Calu3 (cell line): ENCODE data around the gene NASP. TPM values are rescaled to one million over a fixed set of nuclear protein-coding genes. Genes with fewer than 3 reads are reported as not detected.
A peak's percentile ranks its signal among the peaks of the same experiment; 100 is the strongest.

ENCODE experiments used
- BruUV-seq: library from RNA; stranded (reverse); fragments of 400-500 nt; replicated peaks from 2 replicates; lab custom pipeline; 2021; lab: Mats Ljungman, UMichigan
- CTCF ChIA-PET: fragments of 300-600 bp; sonication (Branson Sonifier 250); formaldehyde crosslinking; loops from one replicate; lab custom pipeline; 2022; ENCODE audit warnings: antibody characterized with exemption; lab: Charles Lee
- DNase-seq: peaks from one replicate; pipeline ENCODE4 v3.0.0; 2022
- H3K27ac Mint-ChIP-seq: one replicate; pipeline ENCODE4 v1.8.0; 2022; ENCODE audit warnings: mixed read lengths; ENCODE audit not compliant: unreplicated experiment
- H3K27me3 Mint-ChIP-seq: one replicate; pipeline ENCODE4 v1.8.0; 2022; ENCODE audit warnings: mixed read lengths; ENCODE audit not compliant: unreplicated experiment
- H3K36me3 Mint-ChIP-seq: one replicate; pipeline ENCODE4 v1.8.0; 2022; ENCODE audit warnings: mild to moderate bottlenecking, moderate library complexity, mixed read lengths; ENCODE audit not compliant: insufficient read depth, unreplicated experiment
- H3K4me1 Mint-ChIP-seq: one replicate; pipeline ENCODE4 v1.8.0; 2022; ENCODE audit warnings: mild to moderate bottlenecking, low read depth, mixed read lengths; ENCODE audit not compliant: unreplicated experiment
- H3K4me3 Mint-ChIP-seq: one replicate; pipeline ENCODE4 v1.8.0; 2022; ENCODE audit warnings: mild to moderate bottlenecking, low read depth, moderate library complexity, mixed read lengths; ENCODE audit not compliant: unreplicated experiment
- H3K9me3 Mint-ChIP-seq: one replicate; pipeline ENCODE4 v1.8.0; 2022; ENCODE audit warnings: low read depth, mixed read lengths; ENCODE audit not compliant: unreplicated experiment
- CTCF ChIP-seq: fragments of 200-600 bp; IDR thresholded peaks from one replicate; pipeline ENCODE4 v1.8.0; 2022; ENCODE audit warnings: antibody characterized with exemption; ENCODE audit not compliant: unreplicated experiment
- intact Hi-C: fragments of 100-400 bp; cut with micrococcal nuclease; formaldehyde crosslinking; loops from one replicate; pipeline ENCODE4 v1.10.0; 2022; ENCODE audit not compliant: unreplicated experiment
- total RNA-seq: library from RNA; stranded (reverse); gene quantifications from 2 replicates; pipeline ENCODE4 v1.2.3, GENCODE V29; 2022

Gene NASP
- total RNA-seq, 1 experiment from 2014 or later = 185 TPM

GRCh38 chr1:45551684-45552083 is 32.2 kb upstream of the NASP start:
- H3K27me3 Mint-ChIP-seq = no peaks in the 10 kb centered on the region
- peak overlapping the region; percentile 77 for H3K4me3 Mint-ChIP-seq
- BruUV-seq = no TSS peak
- no peak for TF ChIP-seq CTCF
- H3K9me3 Mint-ChIP-seq = no peaks in the 10 kb centered on the region
- H3K36me3 Mint-ChIP-seq = peaks cover 42% of the 10 kb centered on the region
- peaks cover 15% of the 10 kb centered on the region for H3K4me1 Mint-ChIP-seq
- CTCF ChIA-PET = interaction anchor here (0.6 to 2.2 kb wide), 5 partner anchors 17 to 845 kb away, joined by 3 to 10 read pairs (median 4); partner anchors contain the start of gene PRDX1
- no peak for DNase-seq
- intact Hi-C loops = loop anchor here (2.0 kb wide), 1 partner anchor 29 kb away; no protein-coding TSS in a partner anchor
- peak overlapping the region; percentile 87 for H3K27ac Mint-ChIP-seq

GRCh38 chr1:45552331-45552730 is 31.5 kb upstream of the NASP start:
- no peaks in the 10 kb centered on the region for H3K9me3 Mint-ChIP-seq
- peak overlapping the region; percentile 21 for H3K27ac Mint-ChIP-seq
- no peak for TF ChIP-seq CTCF
- no peak for DNase-seq
- no peaks in the 10 kb centered on the region for H3K27me3 Mint-ChIP-seq
- peak overlapping the region; percentile 77 for H3K4me3 Mint-ChIP-seq
- peaks cover 15% of the 10 kb centered on the region for H3K4me1 Mint-ChIP-seq
- intact Hi-C loops = no loop called here
- CTCF ChIA-PET = interaction anchor here (0.6 to 0.7 kb wide), 3 partner anchors 17 to 667 kb away, joined by 3 to 4 read pairs (median 3); no protein-coding TSS in a partner anchor
- H3K36me3 Mint-ChIP-seq = peaks cover 43% of the 10 kb centered on the region
- no TSS peak for BruUV-seq

- Mint-ChIP-seq H3K9me3 (no peaks in the 10 kb centered on the region), H3K4me1 (peaks cover 15% of the 10 kb centered on the region), H3K4me3 (no peak overlapping the region), H3K27ac (no peak overlapping the region), H3K36me3 (peaks cover 47% of the 10 kb centered on the region), H3K27me3 (no peaks in the 10 kb centered on the region)
- intact Hi-C loops = no loop called here
- no peak for TF ChIP-seq CTCF
- CTCF ChIA-PET = no interaction called here
- BruUV-seq = no TSS peak
- no peak for DNase-seq
These were observed 29.6 kb upstream of the NASP start for GRCh38 chr1:45554198-45554597.

GRCh38 chr1:45557422-45557944 is 26.4 kb upstream of the NASP start:
- H3K36me3 Mint-ChIP-seq = peaks cover 40% of the 10 kb centered on the region
- H3K4me1 Mint-ChIP-seq = peaks cover 4% of the 10 kb centered on the region
- CTCF ChIA-PET = no interaction called here
- H3K27me3 Mint-ChIP-seq = no peaks in the 10 kb centered on the region
- TF ChIP-seq CTCF = no peak
- H3K27ac Mint-ChIP-seq = no peak overlapping the region
- no peaks in the 10 kb centered on the region for H3K9me3 Mint-ChIP-seq
- intact Hi-C loops = no loop called here
- DNase-seq = no peak
- BruUV-seq = no TSS peak
- no peak overlapping the region for H3K4me3 Mint-ChIP-seq
